GM23338 (cell line): ENCODE measurements around the gene ACRBP. TPM values are rescaled to one million over a fixed set of nuclear protein-coding genes. Genes with fewer than 3 reads are reported as not detected.

Experiments used
- ATAC-seq: fragments of 200-7000 bp; cut with Tn5 transposase; 3 replicates; pipeline ENCODE4 v1.9.1; 2020
- DNase-seq: peaks from one replicate; pipeline ENCODE4 v3.0.0-alpha.2; 2015; ENCODE audit warnings: low spot score
- H2AFZ ChIP-seq: fragments of 200-600 bp; sonication (generic); 2 replicates; pipeline ENCODE4 v1.8.0; 2016; ENCODE audit warnings: antibody characterized with exemption, mild to moderate bottlenecking, moderate library complexity
- H3F3A ChIP-seq: fragments of 200-600 bp; sonication (generic); replicated peaks from 2 replicates; pipeline ENCODE4 v1.8.0; 2017; ENCODE audit warnings: antibody characterized with exemption, mixed run types, low read depth
- H3K27ac ChIP-seq: fragments of 200-600 bp; sonication (generic); 2 replicates; pipeline ENCODE4 v1.6.1; 2016; ENCODE audit warnings: low read depth
- H3K27me3 ChIP-seq: fragments of 200-600 bp; sonication (generic); 2 replicates; pipeline ENCODE4 v1.8.0; 2016; ENCODE audit warnings: mild to moderate bottlenecking, mixed run types, moderate library complexity; ENCODE audit not compliant: insufficient read depth
- H3K36me3 ChIP-seq: fragments of 200-600 bp; sonication (generic); 2 replicates; pipeline ENCODE4 v1.8.0; 2016; ENCODE audit warnings: mild to moderate bottlenecking; ENCODE audit not compliant: insufficient read depth
- H3K4me1 ChIP-seq: fragments of 200-600 bp; sonication (generic); 2 replicates; pipeline ENCODE4 v1.8.0; 2016; ENCODE audit warnings: mild to moderate bottlenecking, moderate library complexity; ENCODE audit not compliant: insufficient read depth
- H3K4me2 ChIP-seq: fragments of 200-600 bp; sonication (generic); 2 replicates; pipeline ENCODE4 v1.7.1; 2017; ENCODE audit warnings: mixed run types
- H3K4me3 ChIP-seq: fragments of 200-600 bp; sonication (generic); 2 replicates; pipeline ENCODE4 v1.6.1; 2016; ENCODE audit warnings: mixed run types
- H3K79me2 ChIP-seq: fragments of 200-600 bp; sonication (generic); replicated peaks from 2 replicates; pipeline ENCODE4 v1.8.0; 2017; ENCODE audit warnings: mild to moderate bottlenecking; ENCODE audit not compliant: insufficient read depth
- H3K9me2 ChIP-seq: fragments of 200-600 bp; sonication (generic); 2 replicates; pipeline ENCODE4 v1.8.0; 2017; ENCODE audit not compliant: insufficient read depth
- H4K20me1 ChIP-seq: fragments of 200-600 bp; sonication (generic); replicated peaks from 2 replicates; pipeline ENCODE4 v1.8.0; 2017; ENCODE audit warnings: mild to moderate bottlenecking; ENCODE audit not compliant: insufficient read depth
- H3K27ac Mint-ChIP-seq: 2 replicates; pipeline ENCODE4 v1.8.0; 2020; ENCODE audit warnings: inconsistent platforms, mild to moderate bottlenecking, moderate library complexity, mixed read lengths
- H3K27me3 Mint-ChIP-seq: 3 replicates; pipeline ENCODE4 v1.8.0; 2022; ENCODE audit warnings: low read depth, mild to moderate bottlenecking, moderate library complexity, mixed read lengths, inconsistent platforms; ENCODE audit not compliant: insufficient read depth, poor library complexity
- H3K36me3 Mint-ChIP-seq: 3 replicates; pipeline ENCODE4 v1.8.0; 2021; ENCODE audit warnings: low read depth, mild to moderate bottlenecking, inconsistent platforms, moderate library complexity, mixed read lengths
- H3K4me1 Mint-ChIP-seq: 3 replicates; pipeline ENCODE4 v1.8.0; 2020; ENCODE audit warnings: mild to moderate bottlenecking, inconsistent platforms, mixed read lengths
- H3K4me3 Mint-ChIP-seq: 3 replicates; pipeline ENCODE4 v1.8.0; 2021; ENCODE audit warnings: moderate library complexity, mild to moderate bottlenecking, inconsistent platforms, mixed read lengths
- H3K9me3 Mint-ChIP-seq: 3 replicates; pipeline ENCODE4 v1.8.0; 2020; ENCODE audit warnings: moderate library complexity, mild to moderate bottlenecking, inconsistent platforms, mixed read lengths
- CREB1 ChIP-seq: fragments of 250-450 bp; sonication (Bioruptor Pico); IDR thresholded peaks from 2 replicates; pipeline ENCODE4 v1.5.0; 2020; ENCODE audit warnings: low read depth, mild to moderate bottlenecking, moderate library complexity
- CTCF ChIP-seq, 2 experiments: fragments of 200-600 bp in 1 of 2; sonication (generic) in 1 of 2; conservative IDR thresholded peaks; 2 replicates each; pipeline versions ENCODE4 v1.5.1 to v1.6.1; 2016 to 2017; ENCODE audit warnings: antibody characterized with exemption in 2 of 2, low read depth in 2 of 2, mild to moderate bottlenecking in 2 of 2, moderate library complexity in 1 of 2
- ETS1 ChIP-seq: IDR thresholded peaks from 2 replicates; pipeline ENCODE4 v1.6.1; 2016; ENCODE audit warnings: antibody characterized with exemption
- EZH2 ChIP-seq: fragments of 200-600 bp; sonication (generic); IDR thresholded peaks from one replicate; pipeline ENCODE4 v1.8.0; 2017; ENCODE audit warnings: antibody characterized with exemption, mild to moderate bottlenecking, low read depth; ENCODE audit not compliant: unreplicated experiment
- EZH2phosphoT487 ChIP-seq: fragments of 200-600 bp; sonication (generic); IDR thresholded peaks from one replicate; pipeline ENCODE4 v1.8.1; 2018; ENCODE audit warnings: antibody characterized with exemption; ENCODE audit not compliant: unreplicated experiment
- JUNB ChIP-seq: IDR thresholded peaks from one replicate; pipeline ENCODE4 v1.6.1; 2016; ENCODE audit warnings: antibody characterized with exemption; ENCODE audit not compliant: unreplicated experiment
- NANOG ChIP-seq: IDR thresholded peaks from 2 replicates; pipeline ENCODE4 v1.6.1; 2016; ENCODE audit warnings: antibody characterized with exemption, borderline replicate concordance
- POLR2AphosphoS5 ChIP-seq: IDR thresholded peaks from 2 replicates; pipeline ENCODE4 v1.6.1; 2016; ENCODE audit warnings: antibody characterized with exemption, low read depth
- REST ChIP-seq: IDR thresholded peaks from one replicate; pipeline ENCODE4 v1.6.1; 2018; ENCODE audit warnings: antibody characterized with exemption; ENCODE audit not compliant: unreplicated experiment
- STAT1 ChIP-seq: IDR thresholded peaks from one replicate; pipeline ENCODE4 v1.6.1; 2016; ENCODE audit warnings: antibody characterized with exemption; ENCODE audit not compliant: unreplicated experiment
- ZNF114 ChIP-seq: fragments of 250-450 bp; sonication (Bioruptor Pico); IDR thresholded peaks from 2 replicates; pipeline ENCODE4 v1.5.0; 2020; ENCODE audit warnings: mild to moderate bottlenecking, moderate library complexity
- ZNF331 ChIP-seq: fragments of 250-450 bp; sonication (Bioruptor Pico); IDR thresholded peaks from 2 replicates; pipeline ENCODE4 v1.5.0; 2020; ENCODE audit warnings: low read depth, mild to moderate bottlenecking, moderate library complexity
- polyA plus RNA-seq: library from polyadenylated mRNA; unstranded; fragments of >200 nt; fragmentation: Nextera tagmentation; extraction: Ambion mirVana; gene quantifications from 2 replicates; pipeline ENCODE4 v1.2.1, GENCODE V29; 2016
- total RNA-seq: library from RNA; depleted of rRNA; stranded (reverse); fragments of >200 nt; shearing (Covaris generic); gene quantifications from 2 replicates; pipeline ENCODE4 v1.2.3, GENCODE V29; 2014
- TF ChIP-seq, protein P1 (sequence below): fragments of 250-450 bp; sonication (Bioruptor Pico); IDR thresholded peaks from 2 replicates; pipeline ENCODE4 v1.5.0; 2020; ENCODE audit warnings: mild to moderate bottlenecking, moderate library complexity

The ACRBP gene
- total and polyA plus RNA-seq, 2 experiments from 2014 or later, result 0.70 to 2.2 TPM

DNA sequence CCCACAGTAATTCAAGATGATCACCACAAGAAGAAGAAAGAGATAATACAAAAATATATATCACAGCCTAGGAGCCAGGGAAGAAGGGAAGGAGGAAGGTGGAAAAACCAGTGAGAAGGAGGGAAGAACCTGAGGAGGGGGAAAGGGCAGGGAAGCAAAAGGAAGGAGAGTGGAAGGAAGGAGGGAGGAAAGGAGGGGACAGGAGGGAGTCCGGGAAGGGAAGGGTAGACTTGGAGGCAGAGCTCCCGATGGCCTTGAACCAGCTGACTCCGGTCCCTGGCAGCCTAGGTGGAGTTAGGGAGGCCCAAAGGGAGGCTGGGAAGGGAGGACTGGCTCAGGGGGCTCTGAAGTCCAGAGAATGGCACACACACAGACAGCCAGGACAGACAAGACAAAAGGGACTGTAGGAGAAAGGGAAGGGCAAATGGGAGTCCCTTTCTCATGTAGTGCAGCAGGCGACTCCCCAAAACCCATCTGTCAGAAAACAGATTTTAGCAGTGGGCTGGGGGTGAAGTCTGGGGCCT lies 46.7 kb upstream of the ACRBP start:
- no peak overlapping the region; the same call in 1 of the 2 replicates for H3K27ac Mint-ChIP-seq
- H3K27me3 Mint-ChIP-seq, result peaks cover 11% of the 10 kb centered on the region
- no peak overlapping the region for H2AFZ ChIP-seq
- H3K4me1 Mint-ChIP-seq, result peaks cover 27% of the 10 kb centered on the region
- H3K27me3 ChIP-seq, result peaks cover 3% of the 10 kb centered on the region; the same call in 1 of the 2 replicates
- no peak overlapping the region for H3K27ac ChIP-seq
- no peaks in the 10 kb centered on the region for H4K20me1 ChIP-seq
- DNase-seq (no peak), ATAC-seq (no peak)
- H3F3A ChIP-seq, result peaks cover 3% of the 10 kb centered on the region; the same call in 1 of the 2 replicates
- TF ChIP-seq NANOG (no peak), CREB1 (CRISPR knock-in tag) (no peak), POLR2AphosphoS5 (no peak), EZH2 (no peak), STAT1 (no peak), JUNB (no peak), ZNF114 (no peak), EZH2phosphoT487 (no peak), ETS1 (no peak), REST (no peak), CTCF (conservative IDR thresholded peaks at IDR 0.05; ENCODE audit: low read depth in 2 of 2) (no peak), ZNF331 (CRISPR knock-in tag) (no peak)
- TF ChIP-seq, protein P1, sequence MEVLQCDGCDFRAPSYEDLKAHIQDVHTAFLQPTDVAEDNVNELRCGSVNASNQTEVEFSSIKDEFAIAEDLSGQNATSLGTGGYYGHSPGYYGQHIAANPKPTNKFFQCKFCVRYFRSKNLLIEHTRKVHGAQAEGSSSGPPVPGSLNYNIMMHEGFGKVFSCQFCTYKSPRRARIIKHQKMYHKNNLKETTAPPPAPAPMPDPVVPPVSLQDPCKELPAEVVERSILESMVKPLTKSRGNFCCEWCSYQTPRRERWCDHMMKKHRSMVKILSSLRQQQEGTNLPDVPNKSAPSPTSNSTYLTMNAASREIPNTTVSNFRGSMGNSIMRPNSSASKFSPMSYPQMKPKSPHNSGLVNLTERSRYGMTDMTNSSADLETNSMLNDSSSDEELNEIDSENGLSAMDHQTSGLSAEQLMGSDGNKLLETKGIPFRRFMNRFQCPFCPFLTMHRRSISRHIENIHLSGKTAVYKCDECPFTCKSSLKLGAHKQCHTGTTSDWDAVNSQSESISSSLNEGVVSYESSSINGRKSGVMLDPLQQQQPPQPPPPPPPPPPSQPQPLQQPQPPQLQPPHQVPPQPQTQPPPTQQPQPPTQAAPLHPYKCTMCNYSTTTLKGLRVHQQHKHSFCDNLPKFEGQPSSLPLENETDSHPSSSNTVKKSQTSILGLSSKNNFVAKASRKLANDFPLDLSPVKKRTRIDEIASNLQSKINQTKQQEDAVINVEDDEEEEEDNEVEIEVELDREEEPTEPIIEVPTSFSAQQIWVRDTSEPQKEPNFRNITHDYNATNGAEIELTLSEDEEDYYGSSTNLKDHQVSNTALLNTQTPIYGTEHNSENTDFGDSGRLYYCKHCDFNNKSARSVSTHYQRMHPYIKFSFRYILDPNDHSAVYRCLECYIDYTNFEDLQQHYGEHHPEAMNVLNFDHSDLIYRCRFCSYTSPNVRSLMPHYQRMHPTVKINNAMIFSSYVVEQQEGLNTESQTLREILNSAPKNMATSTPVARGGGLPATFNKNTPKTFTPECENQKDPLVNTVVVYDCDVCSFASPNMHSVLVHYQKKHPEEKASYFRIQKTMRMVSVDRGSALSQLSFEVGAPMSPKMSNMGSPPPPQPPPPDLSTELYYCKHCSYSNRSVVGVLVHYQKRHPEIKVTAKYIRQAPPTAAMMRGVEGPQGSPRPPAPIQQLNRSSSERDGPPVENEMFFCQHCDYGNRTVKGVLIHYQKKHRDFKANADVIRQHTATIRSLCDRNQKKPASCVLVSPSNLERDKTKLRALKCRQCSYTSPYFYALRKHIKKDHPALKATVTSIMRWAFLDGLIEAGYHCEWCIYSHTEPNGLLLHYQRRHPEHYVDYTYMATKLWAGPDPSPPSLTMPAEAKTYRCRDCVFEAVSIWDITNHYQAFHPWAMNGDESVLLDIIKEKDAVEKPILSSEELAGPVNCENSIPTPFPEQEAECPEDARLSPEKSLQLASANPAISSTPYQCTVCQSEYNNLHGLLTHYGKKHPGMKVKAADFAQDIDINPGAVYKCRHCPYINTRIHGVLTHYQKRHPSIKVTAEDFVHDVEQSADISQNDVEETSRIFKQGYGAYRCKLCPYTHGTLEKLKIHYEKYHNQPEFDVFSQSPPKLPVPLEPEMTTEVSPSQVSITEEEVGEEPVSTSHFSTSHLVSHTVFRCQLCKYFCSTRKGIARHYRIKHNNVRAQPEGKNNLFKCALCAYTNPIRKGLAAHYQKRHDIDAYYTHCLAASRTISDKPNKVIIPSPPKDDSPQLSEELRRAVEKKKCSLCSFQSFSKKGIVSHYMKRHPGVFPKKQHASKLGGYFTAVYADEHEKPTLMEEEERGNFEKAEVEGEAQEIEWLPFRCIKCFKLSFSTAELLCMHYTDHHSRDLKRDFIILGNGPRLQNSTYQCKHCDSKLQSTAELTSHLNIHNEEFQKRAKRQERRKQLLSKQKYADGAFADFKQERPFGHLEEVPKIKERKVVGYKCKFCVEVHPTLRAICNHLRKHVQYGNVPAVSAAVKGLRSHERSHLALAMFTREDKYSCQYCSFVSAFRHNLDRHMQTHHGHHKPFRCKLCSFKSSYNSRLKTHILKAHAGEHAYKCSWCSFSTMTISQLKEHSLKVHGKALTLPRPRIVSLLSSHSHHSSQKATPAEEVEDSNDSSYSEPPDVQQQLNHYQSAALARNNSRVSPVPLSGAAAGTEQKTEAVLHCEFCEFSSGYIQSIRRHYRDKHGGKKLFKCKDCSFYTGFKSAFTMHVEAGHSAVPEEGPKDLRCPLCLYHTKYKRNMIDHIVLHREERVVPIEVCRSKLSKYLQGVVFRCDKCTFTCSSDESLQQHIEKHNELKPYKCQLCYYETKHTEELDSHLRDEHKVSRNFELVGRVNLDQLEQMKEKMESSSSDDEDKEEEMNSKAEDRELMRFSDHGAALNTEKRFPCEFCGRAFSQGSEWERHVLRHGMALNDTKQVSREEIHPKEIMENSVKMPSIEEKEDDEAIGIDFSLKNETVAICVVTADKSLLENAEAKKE (CRISPR knock-in tag), result no peak
- H3K4me3 ChIP-seq, result no peak overlapping the region
- no peaks in the 10 kb centered on the region for H3K9me2 ChIP-seq
- H3K4me1 ChIP-seq, result peaks cover 15% of the 10 kb centered on the region
- no peak overlapping the region for H3K4me3 Mint-ChIP-seq
- H3K79me2 ChIP-seq, result no peaks in the 10 kb centered on the region; the same call in 1 of the 2 replicates
- H3K36me3 Mint-ChIP-seq, result peaks cover 6% of the 10 kb centered on the region; the same call in 2 of the 3 replicates
- H3K4me2 ChIP-seq, result no peak overlapping the region
- no peaks in the 10 kb centered on the region for H3K9me3 Mint-ChIP-seq
- no peaks in the 10 kb centered on the region for H3K36me3 ChIP-seq
